Uterus (tissue), 4 donors: ENCODE data around the gene APBA3. TPM values are rescaled to one million over a fixed set of nuclear protein-coding genes. Genes with fewer than 3 reads are reported as not detected.

Source experiments
- DNase-seq, 2 donors: peaks; one replicate each; pipeline ENCODE4 v3.0.0-alpha.2; 2019 to 2020
- H3K27ac ChIP-seq, 2 donors: fragments of 200-600 bp; sonication (generic); 1 replicate in 1 of 2; 2 replicates in 1 of 2; pipeline ENCODE4 v1.5.1; 2016 to 2018
- H3K27me3 ChIP-seq, 2 donors: fragments of 200-600 bp; sonication (generic); one replicate each; pipeline ENCODE4 v1.5.1; 2018 to 2019; ENCODE audit warnings: control low read depth in 1 of 2
- H3K36me3 ChIP-seq, 2 donors: fragments of 200-600 bp; sonication (generic); one replicate each; pipeline ENCODE4 v1.5.1; 2019; ENCODE audit warnings: control low read depth in 1 of 2
- H3K4me1 ChIP-seq, 2 donors: fragments of 200-600 bp; sonication (generic); one replicate each; pipeline ENCODE4 v1.5.1; 2018 to 2019; ENCODE audit warnings: control low read depth in 1 of 2
- H3K4me3 ChIP-seq, 2 donors: fragments of 200-600 bp; sonication (generic); 1 replicate in 1 of 2; 2 replicates in 1 of 2; pipeline ENCODE4 v1.5.1; 2018 to 2019; ENCODE audit warnings: mild to moderate bottlenecking in 1 of 2
- H3K9me3 ChIP-seq, 2 donors: fragments of 200-600 bp; sonication (generic); one replicate each; pipeline ENCODE4 v1.5.1; 2019; ENCODE audit warnings: control low read depth in 1 of 2
- CTCF ChIP-seq, 4 experiments: fragments of 200-600 bp in 2 of 4; fragments of 450-650 bp in 2 of 4; sonication (generic) in 2 of 4; IDR thresholded peaks; one replicate each; pipeline ENCODE4 v1.5.1; 2016 to 2019; ENCODE audit warnings: antibody characterized with exemption in 4 of 4, mild to moderate bottlenecking in 2 of 4, moderate library complexity in 1 of 4
- POLR2A ChIP-seq, 2 donors: fragments of 450-650 bp; IDR thresholded peaks; one replicate each; pipeline ENCODE4 v1.6.1; 2016; ENCODE audit warnings: antibody characterized with exemption in 2 of 2, mild to moderate bottlenecking in 1 of 2, moderate library complexity in 1 of 2
- intact Hi-C: fragments of 100-400 bp; cut with DNase I; formaldehyde crosslinking; loops from one replicate; pipeline ENCODE4 v1.15.1; 2023; ENCODE audit warnings: low total_unique reads
- total RNA-seq, 4 donors: library from RNA; depleted of rRNA in 3 of 4; stranded (reverse); fragments of >200 nt in 3 of 4; gene quantifications; one replicate each; pipeline versions ENCODE4 v1.1.0 to v1.2.4, GENCODE V29; 2014 to 2023
- donor health status: DM: yes; HTN: yes; CAD: no.

APBA3 gene
- total RNA-seq, 4 donors from 2014 or later: 14.1 to 52.6 (median 27.4) TPM

- intact Hi-C loops: no loop called here
- Histone ChIP-seq H3K36me3 (no peaks in the 10 kb centered on the region), H3K4me3 (no peak overlapping the region), H3K27ac (no peak overlapping the region), H3K9me3 (no peaks in the 10 kb centered on the region), H3K27me3 (no peaks in the 10 kb centered on the region), H3K4me1 (no peaks in the 10 kb centered on the region)
- no peak for DNase-seq
- TF ChIP-seq POLR2A (IDR thresholded peaks at IDR 0.05) (no peak), CTCF (IDR thresholded peaks at IDR 0.05) (no peak)
Observed at GRCh38 chr19:3730457-3730958, 31.0 kb downstream of the APBA3 start.

GRCh38 chr19:3725640-3726310 is 35.7 kb downstream of the APBA3 start:
- H3K27me3 ChIP-seq: peaks cover 11 to 14% of the 10 kb centered on the region in 2 donors
- intact Hi-C loops: no loop called here
- TF ChIP-seq POLR2A (IDR thresholded peaks at IDR 0.05): no peak
- no peaks in the 10 kb centered on the region for H3K9me3 ChIP-seq
- no peak for DNase-seq
- no peak overlapping the region for H3K4me3 ChIP-seq
- no peak overlapping the region for H3K27ac ChIP-seq
- no peaks in the 10 kb centered on the region for H3K36me3 ChIP-seq
- H3K4me1 ChIP-seq: peaks cover 0 to 12% of the 10 kb centered on the region in 2 donors

- no peaks in the 10 kb centered on the region for H3K9me3 ChIP-seq
Observed at GRCh38 chr19:3725121-3725520, 36.4 kb downstream of the APBA3 start.

GRCh38 chr19:3723883-3724282 is 37.6 kb downstream of the APBA3 start:
- H3K4me1 ChIP-seq: peaks cover 0 to 12% of the 10 kb centered on the region in 2 donors
- no peak overlapping the region for H3K27ac ChIP-seq
- TF ChIP-seq CTCF (IDR thresholded peaks at IDR 0.05): no peak
- intact Hi-C loops: no loop called here
- DNase-seq: no peak
- H3K27me3 ChIP-seq: peaks cover 17 to 24% of the 10 kb centered on the region in 2 donors
- no peaks in the 10 kb centered on the region for H3K36me3 ChIP-seq
- H3K4me3 ChIP-seq: no peak overlapping the region
- no peaks in the 10 kb centered on the region for H3K9me3 ChIP-seq

More at GRCh38 chr19:3725121-3725520, 36.4 kb downstream of the APBA3 start:
- DNase-seq: no peak
- intact Hi-C loops: no loop called here
- TF ChIP-seq CTCF (IDR thresholded peaks at IDR 0.05) (no peak), POLR2A (IDR thresholded peaks at IDR 0.05) (no peak)
- Histone ChIP-seq H3K4me1 (peaks cover 0 to 12% of the 10 kb centered on the region in 2 donors), H3K27ac (no peak overlapping the region), H3K27me3 (peaks cover 14 to 20% of the 10 kb centered on the region in 2 donors), H3K4me3 (no peak overlapping the region), H3K36me3 (no peaks in the 10 kb centered on the region)

GRCh38 chr19:3723110-3723488 is 38.4 kb downstream of the APBA3 start:
- Histone ChIP-seq H3K9me3 (no peaks in the 10 kb centered on the region), H3K4me3 (no peak overlapping the region), H3K36me3 (no peaks in the 10 kb centered on the region), H3K27ac (no peak overlapping the region), H3K4me1 (peaks cover 0 to 12% of the 10 kb centered on the region in 2 donors), H3K27me3 (peaks cover 17 to 24% of the 10 kb centered on the region in 2 donors)
- DNase-seq: no peak
- TF ChIP-seq POLR2A (IDR thresholded peaks at IDR 0.05) (no peak), CTCF (IDR thresholded peaks at IDR 0.05) (no peak)
- intact Hi-C loops: no loop called here
